Liver (tissue), 9 donors: ENCODE data around the gene KIRREL3. TPM values are rescaled to one million over a fixed set of nuclear protein-coding genes. Genes with fewer than 3 reads are reported as not detected.

Experiments
- DNase-seq: peaks from one replicate; pipeline ENCODE4 v3.0.0-alpha.2; 2017; ENCODE audit warnings: low spot score
- H3K27ac ChIP-seq, 2 donors: one replicate each; pipeline ENCODE4 v1.7.0; 2013; ENCODE audit warnings: inconsistent platforms in 2 of 2, low read length in 2 of 2, control low read depth in 1 of 2, low read depth in 1 of 2, mild to moderate bottlenecking in 1 of 2
- H3K27me3 ChIP-seq, 4 donors: one replicate each; pipeline versions ENCODE4 v1.6.1 to v1.7.0; 2013; ENCODE audit warnings: low read length in 3 of 4, inconsistent platforms in 1 of 4, mild to moderate bottlenecking in 1 of 4, moderate library complexity in 1 of 4; ENCODE audit not compliant: control insufficient read depth in 4 of 4, insufficient read depth in 4 of 4
- H3K36me3 ChIP-seq, 4 donors: one replicate each; pipeline versions ENCODE4 v1.6.1 to v1.7.0; 2013; ENCODE audit warnings: low read length in 3 of 4, mild to moderate bottlenecking in 3 of 4, low read depth in 1 of 4, moderate library complexity in 1 of 4; ENCODE audit not compliant: control insufficient read depth in 4 of 4, insufficient read depth in 3 of 4
- H3K4me1 ChIP-seq, 4 donors: one replicate each; pipeline versions ENCODE4 v1.6.1 to v1.7.0; 2013; ENCODE audit warnings: low read length in 3 of 4, mild to moderate bottlenecking in 3 of 4, moderate library complexity in 1 of 4; ENCODE audit not compliant: control insufficient read depth in 4 of 4, insufficient read depth in 4 of 4
- H3K4me3 ChIP-seq, 3 donors: one replicate each; pipeline versions ENCODE4 v1.6.1 to v1.7.0; 2013; ENCODE audit warnings: low read length in 3 of 3, control low read depth in 1 of 3, low read depth in 1 of 3, mild to moderate bottlenecking in 1 of 3
- H3K9ac ChIP-seq, 2 donors: one replicate each; pipeline ENCODE4 v1.7.0; 2013; ENCODE audit warnings: low read length in 2 of 2, mild to moderate bottlenecking in 2 of 2, moderate library complexity in 2 of 2, control low read depth in 1 of 2, low read depth in 1 of 2
- H3K9me3 ChIP-seq, 4 donors: one replicate each; pipeline versions ENCODE4 v1.6.1 to v1.7.0; 2013; ENCODE audit warnings: low read length in 3 of 4; ENCODE audit not compliant: control insufficient read depth in 4 of 4
- CTCF ChIP-seq: fragments of 150-350 bp; IDR thresholded peaks from 2 replicates; pipeline ENCODE4 v1.5.1; 2017; ENCODE audit warnings: improper control_type of control experiment, low read depth, low read length; ENCODE audit not compliant: missing input control
- FOXA1 ChIP-seq: IDR thresholded peaks from 2 replicates; pipeline ENCODE4 v1.6.1; 2016; ENCODE audit warnings: antibody characterized with exemption
- FOXA2 ChIP-seq: IDR thresholded peaks from 2 replicates; pipeline ENCODE4 v1.6.1; 2016; ENCODE audit warnings: antibody characterized with exemption
- GABPA ChIP-seq, 2 donors: IDR thresholded peaks in 1 of 2; conservative IDR thresholded peaks in 1 of 2; 2 replicates each; pipeline ENCODE4 v1.6.1; 2016; ENCODE audit warnings: antibody characterized with exemption in 2 of 2, mild to moderate bottlenecking in 1 of 2, moderate library complexity in 1 of 2
- HNF4A ChIP-seq, 2 donors: conservative IDR thresholded peaks; 2 replicates each; pipeline ENCODE4 v1.6.1; 2016; ENCODE audit warnings: antibody characterized with exemption in 2 of 2, mild to moderate bottlenecking in 2 of 2
- JUND ChIP-seq, 2 donors: IDR thresholded peaks; 2 replicates each; pipeline ENCODE4 v1.6.1; 2016; ENCODE audit warnings: antibody characterized with exemption in 2 of 2
- MAX ChIP-seq: IDR thresholded peaks from 2 replicates; pipeline ENCODE4 v1.6.1; 2016; ENCODE audit warnings: antibody characterized with exemption
- NR2F2 ChIP-seq: IDR thresholded peaks from 2 replicates; pipeline ENCODE4 v1.6.1; 2016; ENCODE audit warnings: antibody characterized with exemption
- RAD21 ChIP-seq, 2 donors: IDR thresholded peaks; 2 replicates each; pipeline ENCODE4 v1.6.1; 2016; ENCODE audit warnings: antibody characterized with exemption in 2 of 2, mild to moderate bottlenecking in 2 of 2
- REST ChIP-seq: IDR thresholded peaks from 2 replicates; pipeline ENCODE4 v1.6.1; 2016; ENCODE audit warnings: antibody characterized with exemption, mild to moderate bottlenecking
- YY1 ChIP-seq: IDR thresholded peaks from 2 replicates; pipeline ENCODE4 v1.6.1; 2016; ENCODE audit warnings: antibody characterized with exemption, mild to moderate bottlenecking
- ZBTB33 ChIP-seq: IDR thresholded peaks from 2 replicates; pipeline ENCODE4 v1.6.1; 2016; ENCODE audit warnings: antibody characterized with exemption
- WGBS: extraction: QIAGEN DNeasy Blood & Tissue Kit; methylation state at CpG from one replicate; pipeline ENCODE4 v1.1.7; 2013; 5-methylcytosine and 5-hydroxymethylcytosine counted together
- polyA plus RNA-seq, 2 donors: library from polyadenylated mRNA; stranded (reverse) in 1 of 2; unstranded in 1 of 2; fragments of 200-250 nt in 1 of 2; fragments of >200 nt in 1 of 2; fragmentation: Nextera tagmentation in 1 of 2; extraction: Ambion mirVana in 1 of 2; gene quantifications; one replicate each; pipeline versions ENCODE4 v1.2.1 to v1.2.3, GENCODE V29; 2013 to 2015
- total RNA-seq, 2 donors: library from RNA; depleted of rRNA; stranded (reverse); fragments of >200 nt; gene quantifications; one replicate each; pipeline ENCODE4 v1.2.3, GENCODE V29; 2014
- donor health status: healthy.
- donor health status: healthy.
- donor health status: healthy.
- donor health status: healthy.
- donor health status: healthy.

Gene KIRREL3
- total and polyA plus RNA-seq, 4 donors = 0.03 to 0.29 (median 0.08) TPM; not detected in 1

- Histone ChIP-seq H3K27me3 (no peaks in the 10 kb centered on the region), H3K9me3 (no peaks in the 10 kb centered on the region), H3K4me3 (no peak overlapping the region), H3K27ac (no peak overlapping the region), H3K4me1 (no peaks in the 10 kb centered on the region), H3K9ac (no peak overlapping the region), H3K36me3 (no peaks in the 10 kb centered on the region)
- no peak for DNase-seq
- 71% methylated on average over 6 of the region's 6 CpGs for WGBS
- no peak for TF ChIP-seq NR2F2
- no peak for TF ChIP-seq GABPA (IDR thresholded peaks at IDR 0.05 in 1 of 2, conservative IDR thresholded peaks at IDR 0.05 in 1 of 2)
- TF ChIP-seq JUND (IDR thresholded peaks at IDR 0.05) = no peak
- no peak for TF ChIP-seq YY1
- TF ChIP-seq FOXA1 = no peak
Measured at GRCh38 chr11:126793596-126793995, 207.0 kb downstream of the KIRREL3 start.

GRCh38 chr11:126791991-126792390, 208.6 kb downstream of the KIRREL3 start:
- Histone ChIP-seq H3K4me1 (no peaks in the 10 kb centered on the region), H3K9ac (no peak overlapping the region), H3K27ac (no peak overlapping the region), H3K36me3 (no peaks in the 10 kb centered on the region), H3K9me3 (no peaks in the 10 kb centered on the region), H3K4me3 (no peak overlapping the region), H3K27me3 (no peaks in the 10 kb centered on the region)
- TF ChIP-seq CTCF (no peak), ZBTB33 (no peak), MAX (no peak), REST (no peak), FOXA1 (no peak), FOXA2 (no peak), RAD21 (IDR thresholded peaks at IDR 0.05) (no peak), HNF4A (conservative IDR thresholded peaks at IDR 0.05) (no peak)
- no peak for DNase-seq
- WGBS = 66% methylated on average over 7 of the region's 7 CpGs
